CD14-positive monocyte (primary cell): ENCODE results near the gene STK32C. TPM values are rescaled to one million over a fixed set of nuclear protein-coding genes. Genes with fewer than 3 reads are reported as not detected.

Experiments
- DNase-seq, 3 donors: peaks; one replicate each; pipeline ENCODE4 v3.0.0-alpha.2; 2011 to 2022
- H2AFZ ChIP-seq: 2 replicates; pipeline ENCODE4 v1.6.0; 2012; ENCODE audit warnings: mild to moderate bottlenecking, low read depth, low read length, inconsistent platforms; ENCODE audit not compliant: insufficient read depth, poor library complexity, severe bottlenecking
- H3K27ac ChIP-seq, 2 donors: 1 replicate in 1 of 2; 2 replicates in 1 of 2; pipeline ENCODE4 v1.5.1; 2012 to 2013; ENCODE audit warnings: low read length in 2 of 2, control low read depth in 1 of 2, inconsistent platforms in 1 of 2, low read depth in 1 of 2, mild to moderate bottlenecking in 1 of 2
- H3K27me3 ChIP-seq, 2 donors: one replicate each; pipeline versions ENCODE4 v1.6.0 to v1.6.1; 2011 to 2013; ENCODE audit warnings: low read length in 2 of 2; ENCODE audit not compliant: control insufficient read depth in 2 of 2, insufficient read depth in 2 of 2
- H3K36me3 ChIP-seq, 2 donors: replicated peaks in 1 of 2; 1 replicate in 1 of 2; 2 replicates in 1 of 2; pipeline versions ENCODE4 v1.5.1 to v1.6.1; 2012 to 2013; ENCODE audit warnings: low read length in 2 of 2, control low read depth in 1 of 2, inconsistent platforms in 1 of 2, mild to moderate bottlenecking in 1 of 2; ENCODE audit not compliant: insufficient read depth in 2 of 2, control insufficient read depth in 1 of 2
- H3K4me1 ChIP-seq, 2 donors: 1 replicate in 1 of 2; 2 replicates in 1 of 2; pipeline versions ENCODE4 v1.5.1 to v1.6.1; 2012 to 2013; ENCODE audit warnings: low read length in 2 of 2, control low read depth in 1 of 2, inconsistent platforms in 1 of 2, mild to moderate bottlenecking in 1 of 2, moderate library complexity in 1 of 2; ENCODE audit not compliant: insufficient read depth in 2 of 2, control insufficient read depth in 1 of 2
- H3K4me2 ChIP-seq: replicated peaks from 2 replicates; pipeline ENCODE3; 2012; ENCODE audit warnings: low read length, moderate library complexity, mild to moderate bottlenecking; ENCODE audit not compliant: poor library complexity, severe bottlenecking; ENCODE audit errors: extremely low read depth
- H3K4me3 ChIP-seq, 3 experiments: fragments of 200-600 bp in 1 of 3; sonication (generic) in 1 of 3; replicated peaks in 1 of 3; 1 replicate in 2 of 3; 2 replicates in 1 of 3; pipeline ENCODE4 v1.5.1; 2011 to 2013; ENCODE audit warnings: low read length in 3 of 3, mild to moderate bottlenecking in 3 of 3, control low read depth in 2 of 3, low read depth in 2 of 3, inconsistent platforms in 1 of 3, moderate library complexity in 1 of 3
- H3K79me2 ChIP-seq: 2 replicates; pipeline ENCODE4 v1.6.0; 2012; ENCODE audit warnings: mild to moderate bottlenecking, control low read depth, inconsistent platforms, low read length, moderate library complexity; ENCODE audit not compliant: insufficient read depth
- H3K9ac ChIP-seq: 2 replicates; pipeline ENCODE4 v1.6.0; 2017; ENCODE audit warnings: low read length, mild to moderate bottlenecking; ENCODE audit not compliant: insufficient read depth, poor library complexity, severe bottlenecking
- H3K9me3 ChIP-seq, 2 donors: replicated peaks in 1 of 2; 1 replicate in 1 of 2; 2 replicates in 1 of 2; pipeline versions ENCODE4 v1.5.1 to v1.6.1; 2012 to 2013; ENCODE audit warnings: low read length in 2 of 2, control low read depth in 1 of 2; ENCODE audit not compliant: control insufficient read depth in 1 of 2, insufficient read depth in 1 of 2
- H4K20me1 ChIP-seq: 2 replicates; pipeline ENCODE4 v1.6.0; 2012; ENCODE audit warnings: mild to moderate bottlenecking, low read length, control low read depth, moderate library complexity; ENCODE audit not compliant: insufficient read depth
- H3K27ac Mint-ChIP-seq, 7 donors: one replicate each; pipeline ENCODE4 v1.8.0; 2020; ENCODE audit warnings: mild to moderate bottlenecking in 7 of 7, mixed read lengths in 7 of 7, moderate library complexity in 6 of 7, inconsistent platforms in 2 of 7
- H3K27me3 Mint-ChIP-seq, 3 donors: one replicate each; pipeline ENCODE4 v1.8.0; 2021 to 2022; ENCODE audit warnings: low read depth in 3 of 3, mild to moderate bottlenecking in 3 of 3, mixed read lengths in 3 of 3, moderate library complexity in 3 of 3, inconsistent platforms in 1 of 3
- H3K36me3 Mint-ChIP-seq, 2 donors: one replicate each; pipeline ENCODE4 v1.8.0; 2020; ENCODE audit warnings: mixed read lengths in 2 of 2, inconsistent platforms in 1 of 2, mild to moderate bottlenecking in 1 of 2
- H3K4me1 Mint-ChIP-seq: one replicate; pipeline ENCODE4 v1.8.0; 2020; ENCODE audit warnings: mild to moderate bottlenecking, mixed read lengths
- H3K4me3 Mint-ChIP-seq, 2 donors: one replicate each; pipeline ENCODE4 v1.8.0; 2020; ENCODE audit warnings: mild to moderate bottlenecking in 2 of 2, mixed read lengths in 2 of 2, moderate library complexity in 1 of 2
- H3K9me3 Mint-ChIP-seq, 7 donors: one replicate each; pipeline ENCODE4 v1.8.0; 2020 to 2022; ENCODE audit warnings: mixed read lengths in 7 of 7, mild to moderate bottlenecking in 6 of 7, moderate library complexity in 6 of 7, inconsistent platforms in 2 of 7
- CTCF ChIP-seq: fragments of 200-600 bp; IDR thresholded peaks from one replicate; pipeline ENCODE4 v1.8.0; 2022; ENCODE audit warnings: antibody characterized with exemption, mild to moderate bottlenecking
- WGBS: methylation state at CpG from one replicate; pipeline ENCODE4 v1.1.5; 2013; ENCODE audit warnings: missing lambda C conversion rate; ENCODE audit not compliant: insufficient coverage; 5-methylcytosine and 5-hydroxymethylcytosine counted together
- intact Hi-C, 2 donors: fragments of 100-400 bp; cut with micrococcal nuclease; formaldehyde crosslinking; loops; one replicate each; pipeline versions ENCODE4 v1.15.0 to v1.15.1; 2023
- polyA plus RNA-seq, 3 donors: library from polyadenylated mRNA; depleted of rRNA in 1 of 3; unstranded in 2 of 3; stranded (reverse) in 1 of 3; fragments of 300-500 nt in 2 of 3; fragments of >200 nt in 1 of 3; fragmentation: Illumina TruSeq in 2 of 3; gene quantifications; 1 replicate in 2 of 3; 2 replicates in 1 of 3; pipeline ENCODE4 v1.2.3, GENCODE V29; 2012 to 2021

The STK32C gene
- polyA plus RNA-seq, 3 donors: 13.6 to 22.8 (median 18.4) TPM

- no CpG with 5 or more reads among the region's 3 CpGs for WGBS
- no peak overlapping the region for H3K9ac ChIP-seq
- H3K27ac ChIP-seq: no peak overlapping the region
- no peak overlapping the region for H3K4me3 ChIP-seq
- no peaks in the 10 kb centered on the region for H3K79me2 ChIP-seq
- no peaks in the 10 kb centered on the region for H3K36me3 Mint-ChIP-seq
- DNase-seq: no peak
- H3K27me3 ChIP-seq: no peaks in the 10 kb centered on the region
- TF ChIP-seq CTCF: no peak
- H3K27me3 Mint-ChIP-seq: peaks cover 1 to 4% (median 2%) of the 10 kb centered on the region in 3 donors
- intact Hi-C loops: no loop called here
- H4K20me1 ChIP-seq: no peaks in the 10 kb centered on the region
- H3K4me2 ChIP-seq: no peak overlapping the region
- no peak overlapping the region for H3K4me3 Mint-ChIP-seq
- H3K27ac Mint-ChIP-seq: no peak overlapping the region
- no peak overlapping the region for H2AFZ ChIP-seq
- no peaks in the 10 kb centered on the region for H3K4me1 Mint-ChIP-seq
- H3K9me3 Mint-ChIP-seq: no peaks in the 10 kb centered on the region
- no peaks in the 10 kb centered on the region for H3K4me1 ChIP-seq
- no peaks in the 10 kb centered on the region for H3K9me3 ChIP-seq
- H3K36me3 ChIP-seq: no peaks in the 10 kb centered on the region
Measured at GRCh38 chr10:132198068-132198370, 109.7 kb downstream of the STK32C start.

DNA sequence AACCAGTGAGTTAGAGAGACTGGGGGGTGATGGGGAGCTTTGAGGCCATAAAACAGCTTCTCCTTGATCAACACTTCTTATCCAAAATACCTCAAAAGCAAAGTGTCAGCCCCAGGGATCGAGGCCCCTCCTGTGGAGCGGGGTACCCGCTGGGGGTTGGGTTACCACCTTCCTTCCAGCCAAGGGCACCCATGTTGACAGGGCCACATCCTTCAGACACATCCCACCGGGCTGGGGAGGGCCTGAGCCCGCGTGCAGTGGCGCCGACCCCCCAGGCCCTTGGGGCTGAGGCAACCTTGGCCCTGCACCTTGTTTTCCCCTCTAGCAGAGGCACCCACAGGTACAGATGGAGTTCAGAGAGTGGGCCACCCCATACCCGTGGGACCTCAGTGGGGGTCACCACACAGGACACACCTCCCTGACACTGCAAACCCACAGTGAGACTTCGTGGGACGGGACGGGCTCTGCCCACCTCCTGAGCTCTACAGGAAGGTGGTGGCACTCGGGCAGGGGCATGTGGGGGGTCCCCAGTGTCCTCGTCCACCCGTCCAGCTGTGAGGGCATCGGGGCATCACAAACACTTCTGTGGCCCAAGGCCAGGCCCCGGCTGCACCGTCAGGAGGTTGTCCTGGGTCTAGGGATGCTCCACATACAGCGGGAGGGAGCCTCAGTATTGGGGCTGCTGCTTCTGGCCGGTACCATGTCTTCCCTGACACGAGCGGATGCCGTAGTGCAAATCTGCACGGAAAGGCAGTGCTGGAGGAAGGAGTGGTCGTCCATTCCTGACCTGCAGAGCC lies 110.3 kb downstream of the STK32C start:
- H3K4me2 ChIP-seq: no peak overlapping the region
- Mint-ChIP-seq H3K36me3 (no peaks in the 10 kb centered on the region), H3K4me3 (no peak overlapping the region), H3K4me1 (no peaks in the 10 kb centered on the region), H3K27ac (no peak overlapping the region), H3K27me3 (peaks cover 1 to 3% (median 2%) of the 10 kb centered on the region in 3 donors), H3K9me3 (no peaks in the 10 kb centered on the region)
- no peak overlapping the region for H2AFZ ChIP-seq
- H3K9ac ChIP-seq: no peak overlapping the region
- H3K27me3 ChIP-seq: no peaks in the 10 kb centered on the region
- WGBS: 91% methylated on average over 21 of the region's 25 CpGs
- H3K79me2 ChIP-seq: no peaks in the 10 kb centered on the region
- intact Hi-C loops: no loop called here
- no peak overlapping the region for H3K4me3 ChIP-seq
- H4K20me1 ChIP-seq: no peaks in the 10 kb centered on the region
- H3K36me3 ChIP-seq: no peaks in the 10 kb centered on the region
- no peak for TF ChIP-seq CTCF
- H3K9me3 ChIP-seq: no peaks in the 10 kb centered on the region
- H3K27ac ChIP-seq: no peak overlapping the region
- H3K4me1 ChIP-seq: no peaks in the 10 kb centered on the region
- no peak for DNase-seq
